Measurements from ENCODE around the gene PXN.

GRCh38 chr12:120199595-120200306 lies 65.8 kb downstream of the PXN start:
- TF ChIP-seq CTCF (IDR thresholded peaks at IDR 0.05): no peak
- TF ChIP-seq ZFX (IDR thresholded peaks at IDR 0.05; ENCODE audit: borderline replicate concordance): no peak
